K562 (cell line): ENCODE results near the gene ABT1. TPM values are rescaled to one million over a fixed set of nuclear protein-coding genes. Genes with fewer than 3 reads are reported as not detected.

Experiments used
- E2F3 ChIP-seq: fragments of 250-450 bp; sonication (Bioruptor Pico); IDR thresholded peaks from 2 replicates; pipeline ENCODE4 v1.4.0; 2020; ENCODE audit warnings: mild to moderate bottlenecking
- ETS2 ChIP-seq: IDR thresholded peaks from 2 replicates; pipeline ENCODE4 v1.6.1; 2016; ENCODE audit warnings: borderline replicate concordance, missing genetic modification characterization, mild to moderate bottlenecking, moderate library complexity, missing compliant biosample characterization; ENCODE audit not compliant: poor library complexity, severe bottlenecking
- FOXA3 ChIP-seq, 2 experiments: fragments of 450-650 bp in 1 of 2; sonication (generic) in 1 of 2; formaldehyde crosslinking; IDR thresholded peaks in 1 of 2; conservative IDR thresholded peaks in 1 of 2; 2 replicates each; pipeline versions ENCODE4 v1.4.0 to v1.8.0; 2020 to 2022; ENCODE audit warnings: mild to moderate bottlenecking in 2 of 2, missing genetic modification reagents in 1 of 2
- HDAC3 ChIP-seq: fragments of 450-650 bp; IDR thresholded peaks from 2 replicates; pipeline ENCODE4 v1.6.1; 2018; ENCODE audit warnings: borderline replicate concordance, mild to moderate bottlenecking, moderate library complexity; ENCODE audit not compliant: partially characterized antibody
- HIVEP1 ChIP-seq: fragments of 250-450 bp; sonication (Bioruptor Pico); IDR thresholded peaks from 2 replicates; pipeline ENCODE4 v1.4.0; 2020; ENCODE audit warnings: mild to moderate bottlenecking
- HMG20B ChIP-seq: fragments of 250-450 bp; sonication (Bioruptor Pico); IDR thresholded peaks from 2 replicates; pipeline ENCODE4 v1.5.0; 2021; ENCODE audit warnings: mild to moderate bottlenecking
- ILK ChIP-seq: fragments of 450-650 bp; IDR thresholded peaks from 2 replicates; pipeline ENCODE4 v1.6.1; 2016; ENCODE audit warnings: missing genetic modification characterization, low read depth, mild to moderate bottlenecking, missing compliant biosample characterization, moderate library complexity, borderline replicate concordance
- MCM5 ChIP-seq: fragments of 450-650 bp; IDR thresholded peaks from 2 replicates; pipeline ENCODE4 v1.6.1; 2016; ENCODE audit warnings: low read depth
- MED1 ChIP-seq: sonication (generic); formaldehyde crosslinking; IDR thresholded peaks from 2 replicates; pipeline ENCODE4 v1.8.1; 2023; ENCODE audit warnings: missing genetic modification reagents, borderline replicate concordance
- MIER1 ChIP-seq: fragments of 450-650 bp; IDR thresholded peaks from 2 replicates; pipeline ENCODE4 v1.6.1; 2016; ENCODE audit warnings: antibody characterized with exemption, mild to moderate bottlenecking, low read depth
- NFE2 ChIP-seq: IDR thresholded peaks from 2 replicates; pipeline ENCODE4 v1.6.1; 2014; ENCODE audit warnings: antibody characterized with exemption, low read depth
- NFRKB ChIP-seq: fragments of 450-650 bp; IDR thresholded peaks from 2 replicates; pipeline ENCODE4 v1.6.1; 2016; ENCODE audit warnings: low read depth
- PHF20 ChIP-seq: fragments of 450-650 bp; IDR thresholded peaks from 2 replicates; pipeline ENCODE4 v1.6.1; 2018; ENCODE audit not compliant: partially characterized antibody
- POLR2AphosphoS5 ChIP-seq: IDR thresholded peaks from 2 replicates; pipeline ENCODE4 v1.6.1; 2011; ENCODE audit warnings: mild to moderate bottlenecking, low read depth, low read length, moderate library complexity; ENCODE audit not compliant: control insufficient read depth, insufficient read depth
- PURB ChIP-seq: sonication (generic); formaldehyde crosslinking; IDR thresholded peaks from 2 replicates; pipeline ENCODE4 v1.9.0; 2021; ENCODE audit warnings: low read depth, mild to moderate bottlenecking, missing genetic modification reagents
- RERE ChIP-seq: sonication (generic); formaldehyde crosslinking; IDR thresholded peaks from 2 replicates; pipeline ENCODE4 v1.8.0; 2023; ENCODE audit warnings: missing genetic modification reagents, mild to moderate bottlenecking, borderline replicate concordance
- RFX5 ChIP-seq: IDR thresholded peaks from 2 replicates; pipeline ENCODE4 v1.6.1; 2011; ENCODE audit warnings: low read depth, mild to moderate bottlenecking, improper control_type of control experiment, low read length
- SIX5 ChIP-seq, 2 experiments: IDR thresholded peaks; 2 replicates each; pipeline ENCODE4 v1.6.1; 2011; ENCODE audit warnings: low read length in 2 of 2, borderline replicate concordance in 1 of 2, low read depth in 1 of 2, mild to moderate bottlenecking in 1 of 2, moderate library complexity in 1 of 2; ENCODE audit not compliant: insufficient read depth in 1 of 2
- ZNF133 ChIP-seq: fragments of 250-450 bp; sonication (Bioruptor Pico); IDR thresholded peaks from 2 replicates; pipeline ENCODE4 v1.4.0; 2020; ENCODE audit warnings: mild to moderate bottlenecking
- ZNF232 ChIP-seq: sonication (generic); formaldehyde crosslinking; IDR thresholded peaks from 2 replicates; pipeline ENCODE4 v1.8.0; 2022; ENCODE audit warnings: mild to moderate bottlenecking, missing genetic modification reagents
- ZNF655 ChIP-seq: fragments of 250-450 bp; sonication (Bioruptor Pico); IDR thresholded peaks from 2 replicates; pipeline ENCODE4 v1.5.0; 2021
- ZNF778 ChIP-seq: fragments of 450-650 bp; formaldehyde crosslinking; IDR thresholded peaks from 2 replicates; pipeline ENCODE4 v1.4.0; 2020; ENCODE audit warnings: mild to moderate bottlenecking, moderate library complexity
- polyA plus RNA-seq, 8 experiments: library from polyadenylated mRNA; depleted of rRNA in 4 of 8; stranded (reverse) in 5 of 8; unstranded in 3 of 8; fragments of >200 nt; fragmentation: Nextera tagmentation in 2 of 8; fragmentation: Illumina TruSeq in 1 of 8; extraction: Ambion mirVana in 2 of 8; extraction: Trizol in 1 of 8; gene quantifications; 2 replicates each; pipeline versions ENCODE4 v1.2.1 to v1.2.3, GENCODE V29; 2011 to 2014; ENCODE audit warnings: inconsistent platforms in 1 of 8, missing spikeins in 1 of 8
- total RNA-seq, 7 experiments: library from RNA; depleted of rRNA in 6 of 7; stranded (reverse); fragments of >200 nt in 6 of 7; fragmentation: Illumina TruSeq in 2 of 7; extraction: Trizol in 2 of 7; gene quantifications; 2 replicates each; pipeline versions ENCODE4 v1.2.1 to v1.2.3, GENCODE V29; 2011 to 2021; ENCODE audit warnings: low replicate concordance in 1 of 7

The ABT1 gene
- total and polyA plus RNA-seq, 9 of the 15 experiments (the other 6 are each of a cell fraction or from before 2014, with no cell fraction given): 8.8 to 52.7 (median 40.7) TPM

GRCh38 chr6:26593278-26594130 lies 3.2 kb upstream of the ABT1 start (continued):
- TF ChIP-seq ETS2 (tag): peak; percentile 47
- TF ChIP-seq ZNF778: no peak
- no peak for TF ChIP-seq RFX5
- TF ChIP-seq PURB: no peak
- 0 out of 2 replicates have a peak, but pooled peaks have one; percentile 28 for TF ChIP-seq ILK (tag)
- TF ChIP-seq MED1 (CRISPR knock-in tag): no peak
- TF ChIP-seq E2F3 (CRISPR knock-in tag): no peak
- peak; percentile 6 for TF ChIP-seq HDAC3
- no peak for TF ChIP-seq MCM5
- TF ChIP-seq ZNF232 (CRISPR knock-in tag): no peak
- TF ChIP-seq FOXA3 (CRISPR knock-in tag; conservative IDR thresholded peaks at IDR 0.05 in 1 of 2, IDR thresholded peaks at IDR 0.05 in 1 of 2): no peak
- no peak for TF ChIP-seq RERE (CRISPR knock-in tag)
- TF ChIP-seq HIVEP1: peak; percentile 69; the same call in 1 of the 2 replicates
- no peak for TF ChIP-seq HMG20B
- no peak for TF ChIP-seq SIX5 (IDR thresholded peaks at IDR 0.05; ENCODE audit: borderline replicate concordance in 1 of 2, insufficient read depth in 1 of 2, low read depth in 1 of 2, low read length in 2 of 2)
- TF ChIP-seq MIER1: peak; percentile 53; the same call in 1 of the 2 replicates
- no peak for TF ChIP-seq ZNF133 (CRISPR knock-in tag)
- TF ChIP-seq NFRKB: no peak
- no peak for TF ChIP-seq POLR2AphosphoS5
- TF ChIP-seq ZNF655 (CRISPR knock-in tag): no peak
- TF ChIP-seq PHF20: no peak
- no peak for TF ChIP-seq NFE2
